Trophoblast cell (in vitro differentiated cells and primary cell): ENCODE measurements around the gene SMIM13.

ENCODE experiments used
- DNase-seq, 2 donors: peaks; one replicate each; pipeline ENCODE4 v3.0.0-alpha.2; 2016
- H2AFZ ChIP-seq: 2 replicates; pipeline ENCODE4 v1.6.1; 2013; ENCODE audit warnings: low read length, moderate library complexity, mild to moderate bottlenecking; ENCODE audit not compliant: insufficient read depth, poor library complexity
- H2AK5ac ChIP-seq: 2 replicates; pipeline ENCODE4 v1.6.1; 2013; ENCODE audit warnings: mild to moderate bottlenecking, low read length
- H2BK120ac ChIP-seq: 2 replicates; pipeline ENCODE4 v1.6.1; 2013; ENCODE audit warnings: low read length, mild to moderate bottlenecking, moderate library complexity; ENCODE audit not compliant: insufficient read depth, poor library complexity
- H2BK12ac ChIP-seq: 2 replicates; pipeline ENCODE4 v1.6.1; 2013; ENCODE audit warnings: mild to moderate bottlenecking, low read length, moderate library complexity
- H2BK5ac ChIP-seq: 2 replicates; pipeline ENCODE4 v1.6.1; 2013; ENCODE audit warnings: low read length, low read depth, moderate library complexity, mild to moderate bottlenecking; ENCODE audit not compliant: poor library complexity
- H3K14ac ChIP-seq: 2 replicates; pipeline ENCODE4 v1.6.1; 2013; ENCODE audit warnings: mild to moderate bottlenecking, low read length
- H3K18ac ChIP-seq: 2 replicates; pipeline ENCODE4 v1.6.1; 2013; ENCODE audit warnings: mild to moderate bottlenecking, low read length
- H3K23ac ChIP-seq: 2 replicates; pipeline ENCODE4 v1.6.1; 2013; ENCODE audit warnings: low read length
- H3K27ac ChIP-seq: 2 replicates; pipeline ENCODE4 v1.5.1; 2013; ENCODE audit warnings: low read depth, mild to moderate bottlenecking, inconsistent platforms, low read length, moderate library complexity
- H3K27me3 ChIP-seq: 2 replicates; pipeline ENCODE4 v1.6.1; 2013; ENCODE audit warnings: inconsistent platforms, mild to moderate bottlenecking, low read length, moderate library complexity; ENCODE audit not compliant: insufficient read depth
- H3K36me3 ChIP-seq, 2 experiments: 1 replicate in 1 of 2; 2 replicates in 1 of 2; pipeline ENCODE4 v1.6.1; 2013; ENCODE audit warnings: low read length in 2 of 2, mild to moderate bottlenecking in 2 of 2, moderate library complexity in 1 of 2; ENCODE audit not compliant: insufficient read depth in 2 of 2, control insufficient read depth in 1 of 2
- H3K4ac ChIP-seq: 2 replicates; pipeline ENCODE4 v1.6.1; 2013; ENCODE audit warnings: low read depth, mild to moderate bottlenecking, low read length, moderate library complexity
- H3K4me1 ChIP-seq, 2 experiments: 1 replicate in 1 of 2; 2 replicates in 1 of 2; pipeline ENCODE4 v1.6.1; 2013; ENCODE audit warnings: low read length in 2 of 2, mild to moderate bottlenecking in 2 of 2, moderate library complexity in 1 of 2; ENCODE audit not compliant: insufficient read depth in 2 of 2, control insufficient read depth in 1 of 2
- H3K4me2 ChIP-seq: 2 replicates; pipeline ENCODE4 v1.6.1; 2013; ENCODE audit warnings: inconsistent platforms, mild to moderate bottlenecking, low read length, moderate library complexity
- H3K4me3 ChIP-seq: 2 replicates; pipeline ENCODE4 v1.5.1; 2013; ENCODE audit warnings: mild to moderate bottlenecking, low read depth, low read length, inconsistent platforms
- H3K79me1 ChIP-seq: one replicate; pipeline ENCODE4 v1.6.1; 2013; ENCODE audit warnings: low read length
- H3K79me2 ChIP-seq: 2 replicates; pipeline ENCODE4 v1.6.1; 2013; ENCODE audit warnings: low read length, mild to moderate bottlenecking; ENCODE audit not compliant: control insufficient read depth, insufficient read depth, poor library complexity
- H3K9ac ChIP-seq: 2 replicates; pipeline ENCODE4 v1.6.1; 2013; ENCODE audit warnings: mild to moderate bottlenecking, low read length
- H3K9me3 ChIP-seq: 2 replicates; pipeline ENCODE4 v1.6.1; 2013; ENCODE audit warnings: low read depth, mild to moderate bottlenecking, control low read depth, inconsistent platforms, low read length; ENCODE audit not compliant: insufficient read depth
- H4K12ac ChIP-seq: 2 replicates; pipeline ENCODE4 v1.6.1; 2013; ENCODE audit warnings: low read depth, mild to moderate bottlenecking, low read length, moderate library complexity
- H4K8ac ChIP-seq: 2 replicates; pipeline ENCODE4 v1.6.1; 2013; ENCODE audit warnings: low read depth, mild to moderate bottlenecking, low read length, moderate library complexity
- H4K91ac ChIP-seq: one replicate; pipeline ENCODE4 v1.6.1; 2013; ENCODE audit warnings: low read depth, mild to moderate bottlenecking, low read length, moderate library complexity
- WGBS: extraction: QIAGEN DNeasy Blood & Tissue Kit; methylation state at CpG from one replicate; pipeline ENCODE4 v1.1.7; 2013; ENCODE audit warnings: missing lambda C conversion rate; ENCODE audit not compliant: insufficient read length, insufficient coverage; ENCODE audit errors: extremely low coverage; 5-methylcytosine and 5-hydroxymethylcytosine counted together

The SMIM13 gene

DNA sequence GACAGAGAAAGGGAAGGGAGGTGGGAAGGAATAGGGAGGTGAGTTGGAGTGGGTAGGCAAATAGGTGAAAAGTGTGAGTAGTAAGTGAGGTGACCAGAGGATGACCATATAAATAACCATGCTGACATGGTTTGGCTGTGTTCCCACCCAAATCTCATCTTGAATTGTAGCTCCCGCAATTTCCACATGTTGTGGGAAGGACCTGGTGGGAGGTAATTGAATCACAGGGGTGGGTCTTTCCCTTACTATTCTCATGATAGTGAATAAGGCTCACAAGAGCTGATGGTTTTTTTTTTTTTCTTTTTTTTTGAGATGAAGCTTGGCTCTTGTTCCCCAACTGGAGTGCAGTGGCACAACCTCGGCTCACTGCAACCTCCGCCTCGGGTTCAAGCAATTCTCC lies 21.5 kb upstream of the SMIM13 start:
- no peak overlapping the region for H3K4me2 ChIP-seq
- peaks cover 2% of the 10 kb centered on the region for H3K79me1 ChIP-seq
- no peak overlapping the region for H4K12ac ChIP-seq
- H3K79me2 ChIP-seq = no peaks in the 10 kb centered on the region
- no peak overlapping the region for H2BK12ac ChIP-seq
- no peak overlapping the region for H2BK120ac ChIP-seq
- no peak overlapping the region for H2AFZ ChIP-seq
- no peak overlapping the region for H3K4me3 ChIP-seq
- H2AK5ac ChIP-seq = no peak overlapping the region
- no peak overlapping the region for H3K18ac ChIP-seq
- H3K27ac ChIP-seq = no peak overlapping the region
- no peaks in the 10 kb centered on the region for H3K36me3 ChIP-seq
- H3K27me3 ChIP-seq = no peaks in the 10 kb centered on the region
- no CpG with 5 or more reads among the region's 4 CpGs for WGBS
- no peak overlapping the region for H3K23ac ChIP-seq
- H4K91ac ChIP-seq = no peak overlapping the region
- no peak overlapping the region for H2BK5ac ChIP-seq
- H4K8ac ChIP-seq = no peak overlapping the region
- DNase-seq = no peak
- H3K14ac ChIP-seq = no peak overlapping the region
- no peaks in the 10 kb centered on the region for H3K9me3 ChIP-seq
- H3K9ac ChIP-seq = no peak overlapping the region
- no peak overlapping the region for H3K4ac ChIP-seq
- H3K4me1 ChIP-seq = peaks cover 2% of the 10 kb centered on the region in 2 experiments

DNA sequence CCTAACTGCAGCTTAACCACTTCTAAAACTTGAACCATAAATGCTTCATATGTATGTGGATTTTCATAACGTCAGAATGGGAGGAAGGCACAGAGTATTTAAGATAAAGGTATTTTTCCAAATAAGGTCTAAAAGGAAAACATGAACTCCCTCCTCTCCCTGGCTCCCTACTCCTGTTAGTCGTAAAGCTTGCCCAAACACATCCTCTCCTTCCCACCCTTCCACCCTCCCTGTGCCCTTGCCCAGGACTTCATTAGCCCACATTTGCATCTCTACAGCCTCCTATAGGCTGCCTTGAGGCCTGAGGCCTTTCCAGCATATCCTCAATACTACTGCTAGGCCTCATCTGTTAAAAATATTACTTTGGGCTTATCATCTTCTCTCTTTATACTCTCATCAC lies 17.1 kb upstream of the SMIM13 start:
- no CpG with 5 or more reads among the region's 2 CpGs for WGBS
- Histone ChIP-seq H2BK12ac (no peak overlapping the region), H4K91ac (no peak overlapping the region), H3K4ac (no peak overlapping the region), H3K4me2 (no peak overlapping the region), H3K18ac (no peak overlapping the region), H3K23ac (no peak overlapping the region), H2AK5ac (no peak overlapping the region), H4K8ac (no peak overlapping the region), H3K27me3 (no peaks in the 10 kb centered on the region), H2BK5ac (no peak overlapping the region), H2AFZ (no peak overlapping the region), H3K27ac (no peak overlapping the region), H3K79me2 (no peaks in the 10 kb centered on the region), H3K9ac (no peak overlapping the region), H3K4me3 (no peak overlapping the region), H2BK120ac (no peak overlapping the region), H3K4me1 (peaks cover 2% of the 10 kb centered on the region in 2 experiments), H3K36me3 (no peaks in the 10 kb centered on the region), H3K79me1 (peaks cover 2% of the 10 kb centered on the region), H3K14ac (no peak overlapping the region), H3K9me3 (no peaks in the 10 kb centered on the region), H4K12ac (no peak overlapping the region)
- no peak for DNase-seq

DNA sequence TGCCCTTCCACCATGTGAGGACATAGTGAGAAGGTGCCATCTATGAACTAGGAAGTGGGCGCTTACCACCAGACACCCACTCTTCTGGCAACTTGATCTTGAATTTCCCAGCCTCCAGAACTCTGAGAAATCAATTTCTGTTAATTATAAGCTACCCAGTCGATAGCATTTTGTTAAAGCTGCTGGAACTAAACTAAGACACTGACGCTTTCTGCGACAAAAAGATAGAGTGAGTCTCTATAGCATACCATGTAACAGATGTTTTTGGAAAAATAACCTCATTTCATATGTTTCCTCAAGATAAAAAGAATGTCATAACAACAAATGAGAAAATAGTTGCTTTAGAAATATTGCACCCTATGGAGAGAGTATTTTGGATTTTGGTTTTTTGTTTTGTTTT lies 15.4 kb upstream of the SMIM13 start:
- Histone ChIP-seq H4K8ac (no peak overlapping the region), H3K27me3 (no peaks in the 10 kb centered on the region), H2AK5ac (no peak overlapping the region), H3K4me2 (no peak overlapping the region), H3K14ac (no peak overlapping the region), H3K4me1 (peaks cover 2% of the 10 kb centered on the region in 2 experiments), H3K79me2 (no peaks in the 10 kb centered on the region), H2BK5ac (no peak overlapping the region), H2BK120ac (no peak overlapping the region), H3K9me3 (no peaks in the 10 kb centered on the region), H4K12ac (no peak overlapping the region), H3K9ac (no peak overlapping the region), H4K91ac (no peak overlapping the region), H3K4ac (no peak overlapping the region), H3K79me1 (peaks cover 5% of the 10 kb centered on the region), H3K36me3 (no peaks in the 10 kb centered on the region), H3K27ac (no peak overlapping the region), H2AFZ (no peak overlapping the region), H3K23ac (no peak overlapping the region), H3K4me3 (no peak overlapping the region), H3K18ac (no peak overlapping the region), H2BK12ac (no peak overlapping the region)
- no CpG with 5 or more reads among the region's 4 CpGs for WGBS
- no peak for DNase-seq

GRCh38 chr6:11080296-11080695 lies 13.3 kb upstream of the SMIM13 start:
- Histone ChIP-seq H4K8ac (no peak overlapping the region), H2AK5ac (no peak overlapping the region), H3K4me1 (peaks cover 0 to 2% of the 10 kb centered on the region in 2 experiments), H3K27me3 (no peaks in the 10 kb centered on the region), H4K12ac (no peak overlapping the region), H3K4ac (no peak overlapping the region), H3K79me1 (peaks cover 7% of the 10 kb centered on the region), H3K4me2 (no peak overlapping the region), H3K9ac (no peak overlapping the region), H3K27ac (peak overlapping the region; percentile 9), H3K23ac (no peak overlapping the region), H3K36me3 (no peaks in the 10 kb centered on the region), H3K9me3 (no peaks in the 10 kb centered on the region), H2BK120ac (peak overlapping the region; percentile 48), H3K14ac (no peak overlapping the region), H3K79me2 (peaks cover 2% of the 10 kb centered on the region), H3K18ac (no peak overlapping the region), H2AFZ (no peak overlapping the region), H3K4me3 (no peak overlapping the region), H4K91ac (peak overlapping the region; percentile 15), H2BK12ac (no peak overlapping the region), H2BK5ac (peak overlapping the region; percentile 10)
- no CpG with 5 or more reads among the region's 3 CpGs for WGBS
- no peak for DNase-seq
